Measurements from ENCODE around the gene PIKFYVE. TPM values are rescaled to one million over a fixed set of nuclear protein-coding genes. Genes with fewer than 3 reads are reported as not detected.
"Not testable (repeated sequence)": the region's sequence is repeated elsewhere in the genome, so short reads cannot be mapped to it uniquely, and the experiment has no call there.

Gene PIKFYVE
- total and polyA plus RNA-seq, 2 experiments from 2014 or later, result 4.8 to 19.7 TPM

- Histone ChIP-seq H4K20me1 (ENCODE audit: insufficient read depth) (no peaks in the 10 kb centered on the region), H2AFZ (no peak overlapping the region), H3K79me2 (ENCODE audit: insufficient read depth) (no peaks in the 10 kb centered on the region), H3K9ac (no peak overlapping the region), H3F3A (ENCODE audit: insufficient read depth) (0 out of 2 replicates have a peak, but pooled peaks cover 4% of the 10 kb centered on the region), H3K4me3 (no peak overlapping the region), H3K27ac (no peak overlapping the region), H3K4me2 (ENCODE audit: unreplicated experiment) (no peak overlapping the region), H3K9me3 (ENCODE audit: low read depth) (no peaks in the 10 kb centered on the region), H3K4me1 (ENCODE audit: insufficient read depth) (peaks cover 16% of the 10 kb centered on the region), H3K9me2 (ENCODE audit: insufficient read depth) (no peaks in the 10 kb centered on the region), H3K36me3 (ENCODE audit: low read depth) (no peaks in the 10 kb centered on the region), H3K27me3 (replicated peaks; ENCODE audit: insufficient read depth) (peaks cover 31% of the 10 kb centered on the region)
- no peak for TF ChIP-seq EZH2 (IDR thresholded peaks at IDR 0.05; ENCODE audit: insufficient read depth, poor library complexity, severe bottlenecking)
- TF ChIP-seq EZH2phosphoT487 (IDR thresholded peaks at IDR 0.05; ENCODE audit: insufficient read depth, low read depth), result no peak
- in situ Hi-C loops (cut with MboI), result no loop called here
- no peak for DNase-seq
- WGBS, 2 experiments (ENCODE audit: low coverage in 1 of 2, low lambda C conversion rate in 2 of 2, missing lambda C conversion rate in 2 of 2), result 0% methylated on average over 1 of the region's 1 CpG
These were observed 105.5 kb downstream of the PIKFYVE start for GRCh38 chr2:208371634-208371935.

GRCh38 chr2:208373460-208374089 lies 107.5 kb downstream of the PIKFYVE start:
- Histone ChIP-seq H3K27ac (no peak overlapping the region), H3K4me2 (ENCODE audit: unreplicated experiment) (no peak overlapping the region), H3K9me3 (ENCODE audit: low read depth) (no peaks in the 10 kb centered on the region), H3K9ac (no peak overlapping the region), H3K27me3 (replicated peaks; ENCODE audit: insufficient read depth) (peaks cover 25% of the 10 kb centered on the region), H3K4me1 (ENCODE audit: insufficient read depth) (peaks cover 16% of the 10 kb centered on the region), H3K4me3 (no peak overlapping the region), H2AFZ (no peak overlapping the region), H3K9me2 (ENCODE audit: insufficient read depth) (no peaks in the 10 kb centered on the region), H3F3A (ENCODE audit: insufficient read depth) (0 out of 2 replicates have a peak, but pooled peaks cover 4% of the 10 kb centered on the region), H3K79me2 (ENCODE audit: insufficient read depth) (no peaks in the 10 kb centered on the region), H3K36me3 (ENCODE audit: low read depth) (no peaks in the 10 kb centered on the region), H4K20me1 (ENCODE audit: insufficient read depth) (no peaks in the 10 kb centered on the region)
- in situ Hi-C loops (cut with MboI), result no loop called here
- DNase-seq, result peak; percentile 58
- WGBS, 2 experiments (ENCODE audit: low coverage in 1 of 2, low lambda C conversion rate in 2 of 2, missing lambda C conversion rate in 2 of 2), result 48 to 52% methylated on average over 2 of the region's 2 CpGs
- TF ChIP-seq EZH2 (IDR thresholded peaks at IDR 0.05; ENCODE audit: insufficient read depth, poor library complexity, severe bottlenecking) (no peak), EZH2phosphoT487 (IDR thresholded peaks at IDR 0.05; ENCODE audit: insufficient read depth, low read depth) (no peak)

- no peak overlapping the region for H3K4me2 ChIP-seq (ENCODE audit: unreplicated experiment)
- 69 to 76% methylated on average over 1 of the region's 1 CpG for WGBS, 2 experiments (ENCODE audit: low coverage in 1 of 2, low lambda C conversion rate in 2 of 2, missing lambda C conversion rate in 2 of 2)
- H3K79me2 ChIP-seq (ENCODE audit: insufficient read depth), result no peaks in the 10 kb centered on the region
- peaks cover 5% of the 10 kb centered on the region for H3K4me1 ChIP-seq (ENCODE audit: insufficient read depth)
- H2AFZ ChIP-seq, result no peak overlapping the region
- H3K9me2 ChIP-seq (ENCODE audit: insufficient read depth), result no peaks in the 10 kb centered on the region
- in situ Hi-C loops (cut with MboI), result loop anchor here (25.0 kb wide), 1 partner anchor 1812 kb away; no protein-coding TSS in a partner anchor
- no peaks in the 10 kb centered on the region for H3K36me3 ChIP-seq (ENCODE audit: low read depth)
- H3K9me3 ChIP-seq (ENCODE audit: low read depth), result no peaks in the 10 kb centered on the region
- H4K20me1 ChIP-seq (ENCODE audit: insufficient read depth), result no peaks in the 10 kb centered on the region
- no peak overlapping the region for H3K27ac ChIP-seq
- TF ChIP-seq EZH2phosphoT487 (IDR thresholded peaks at IDR 0.05; ENCODE audit: insufficient read depth, low read depth), result no peak
- no peak for TF ChIP-seq EZH2 (IDR thresholded peaks at IDR 0.05; ENCODE audit: insufficient read depth, poor library complexity, severe bottlenecking)
- DNase-seq, result no peak
- no peak overlapping the region for H3K4me3 ChIP-seq
- no peak overlapping the region for H3K9ac ChIP-seq
- H3K27me3 ChIP-seq (replicated peaks; ENCODE audit: insufficient read depth), result peaks cover 39% of the 10 kb centered on the region
- H3F3A ChIP-seq (ENCODE audit: insufficient read depth), result no peaks in the 10 kb centered on the region
These were observed 109.5 kb downstream of the PIKFYVE start for GRCh38 chr2:208375491-208376068.

- not testable (repeated sequence) for H3K9me2 ChIP-seq (ENCODE audit: insufficient read depth); H3K9ac ChIP-seq; H3K36me3 ChIP-seq (ENCODE audit: low read depth); H4K20me1 ChIP-seq (ENCODE audit: insufficient read depth); H3K79me2 ChIP-seq (ENCODE audit: insufficient read depth); H3K4me1 ChIP-seq (ENCODE audit: insufficient read depth); H3K27ac ChIP-seq; H2AFZ ChIP-seq; H3K9me3 ChIP-seq (ENCODE audit: low read depth); H3K4me3 ChIP-seq; DNase-seq; H3F3A ChIP-seq (ENCODE audit: insufficient read depth); H3K4me2 ChIP-seq (ENCODE audit: unreplicated experiment)
- in situ Hi-C loops (cut with MboI), result loop anchor here (25.0 kb wide), 1 partner anchor 1810 kb away; no protein-coding TSS in a partner anchor
- H3K27me3 ChIP-seq (replicated peaks; ENCODE audit: insufficient read depth), result peaks cover 46% of the 10 kb centered on the region
- 75 to 92% methylated on average over 3 to 35 of the region's 40 CpGs for whole genome bisulfite sequencing, 2 experiments (ENCODE audit: low coverage in 1 of 2, low lambda C conversion rate in 2 of 2, missing lambda C conversion rate in 2 of 2)
These were observed 111.3 kb downstream of the PIKFYVE start for GRCh38 chr2:208377344-208377860.

Measured in GM23248 (cell line).